ENCODE results near the gene KIAA1549.

GRCh38 chr7:138785587-138786437, 195.4 kb downstream of the KIAA1549 start:
- TF ChIP-seq CTCF (conservative IDR thresholded peaks at IDR 0.05; ENCODE audit: low read depth, low read length) (no peak), POLR2A (IDR thresholded peaks at IDR 0.05; ENCODE audit: low read depth, low read length) (no peak), NFE2L2 (IDR thresholded peaks at IDR 0.05; ENCODE audit: low read depth, low read length) (no peak), CEBPB (IDR thresholded peaks at IDR 0.05; ENCODE audit: low read depth, low read length) (no peak), MAZ (IDR thresholded peaks at IDR 0.05; ENCODE audit: borderline replicate concordance, low read depth, low read length) (no peak), USF2 (IDR thresholded peaks at IDR 0.05; ENCODE audit: low read depth, low read length) (no peak), RAD21 (IDR thresholded peaks at IDR 0.05; ENCODE audit: low read length) (no peak), BHLHE40 (IDR thresholded peaks at IDR 0.05; ENCODE audit: low read depth, low read length) (no peak), RFX5 (IDR thresholded peaks at IDR 0.05; ENCODE audit: low read depth, low read length) (no peak)
